PFSK-1 (cell line): ENCODE data around the gene MYOZ3.

ENCODE experiments used
- FOXP2 ChIP-seq: optimal IDR thresholded peaks from 2 replicates; pipeline ENCODE3; 2011; ENCODE audit warnings: borderline replicate concordance, control low read depth, inconsistent platforms; ENCODE audit not compliant: insufficient read depth; ENCODE audit errors: extremely low read length, extremely low read depth
- POLR2AphosphoS5 ChIP-seq: IDR thresholded peaks from 2 replicates; pipeline ENCODE4 v1.6.1; 2012; ENCODE audit warnings: low read depth, mild to moderate bottlenecking, control low read depth, low read length, moderate library complexity
- REST ChIP-seq, 2 experiments: IDR thresholded peaks; 2 replicates each; pipeline versions ENCODE4 v1.6.1 to v1.8.0; 2011 to 2012; ENCODE audit warnings: low read depth in 2 of 2, low read length in 2 of 2, control low read depth in 1 of 2, inconsistent platforms in 1 of 2, mild to moderate bottlenecking in 1 of 2, moderate library complexity in 1 of 2; ENCODE audit not compliant: insufficient read depth in 1 of 2
- SIN3A ChIP-seq: IDR thresholded peaks from 2 replicates; pipeline ENCODE4 v1.6.1; 2012; ENCODE audit warnings: mild to moderate bottlenecking, low read length, moderate library complexity, borderline replicate concordance; ENCODE audit not compliant: insufficient read depth
- TAF1 ChIP-seq: IDR thresholded peaks from 2 replicates; pipeline ENCODE4 v1.6.1; 2012; ENCODE audit warnings: low read length, control low read depth, borderline replicate concordance; ENCODE audit not compliant: insufficient read depth

MYOZ3 gene

GRCh38 chr5:150670948-150671310 lies 9.9 kb downstream of the MYOZ3 start:
- no peak for TF ChIP-seq TAF1
- TF ChIP-seq SIN3A, result no peak
- no peak for TF ChIP-seq REST (IDR thresholded peaks at IDR 0.05; ENCODE audit: insufficient read depth in 1 of 2, low read depth in 2 of 2, low read length in 2 of 2)
- TF ChIP-seq FOXP2, result no peak
- TF ChIP-seq POLR2AphosphoS5, result no peak

- TF ChIP-seq FOXP2 (no peak), SIN3A (no peak), TAF1 (no peak), POLR2AphosphoS5 (no peak)
These were observed 10.6 kb downstream of the MYOZ3 start for GRCh38 chr5:150671509-150672236.

- TF ChIP-seq FOXP2 (no peak), REST (IDR thresholded peaks at IDR 0.05; ENCODE audit: insufficient read depth in 1 of 2, low read depth in 2 of 2, low read length in 2 of 2) (no peak), SIN3A (no peak), POLR2AphosphoS5 (no peak), TAF1 (no peak)
These were observed 11.3 kb downstream of the MYOZ3 start for GRCh38 chr5:150672237-150672883.

- TF ChIP-seq FOXP2 (no peak), SIN3A (no peak), TAF1 (no peak), POLR2AphosphoS5 (no peak), REST (IDR thresholded peaks at IDR 0.05; ENCODE audit: insufficient read depth in 1 of 2, low read depth in 2 of 2, low read length in 2 of 2) (no peak)
These were observed 11.8 kb downstream of the MYOZ3 start for GRCh38 chr5:150672884-150673275.

GRCh38 chr5:150674341-150674821 lies 13.3 kb downstream of the MYOZ3 start:
- TF ChIP-seq TAF1, result no peak
- no peak for TF ChIP-seq POLR2AphosphoS5
- no peak for TF ChIP-seq REST (IDR thresholded peaks at IDR 0.05; ENCODE audit: insufficient read depth in 1 of 2, low read depth in 2 of 2, low read length in 2 of 2)
- no peak for TF ChIP-seq FOXP2
- no peak for TF ChIP-seq SIN3A
